ENCODE data around the gene TRIM66.

- TF ChIP-seq, protein P1, sequence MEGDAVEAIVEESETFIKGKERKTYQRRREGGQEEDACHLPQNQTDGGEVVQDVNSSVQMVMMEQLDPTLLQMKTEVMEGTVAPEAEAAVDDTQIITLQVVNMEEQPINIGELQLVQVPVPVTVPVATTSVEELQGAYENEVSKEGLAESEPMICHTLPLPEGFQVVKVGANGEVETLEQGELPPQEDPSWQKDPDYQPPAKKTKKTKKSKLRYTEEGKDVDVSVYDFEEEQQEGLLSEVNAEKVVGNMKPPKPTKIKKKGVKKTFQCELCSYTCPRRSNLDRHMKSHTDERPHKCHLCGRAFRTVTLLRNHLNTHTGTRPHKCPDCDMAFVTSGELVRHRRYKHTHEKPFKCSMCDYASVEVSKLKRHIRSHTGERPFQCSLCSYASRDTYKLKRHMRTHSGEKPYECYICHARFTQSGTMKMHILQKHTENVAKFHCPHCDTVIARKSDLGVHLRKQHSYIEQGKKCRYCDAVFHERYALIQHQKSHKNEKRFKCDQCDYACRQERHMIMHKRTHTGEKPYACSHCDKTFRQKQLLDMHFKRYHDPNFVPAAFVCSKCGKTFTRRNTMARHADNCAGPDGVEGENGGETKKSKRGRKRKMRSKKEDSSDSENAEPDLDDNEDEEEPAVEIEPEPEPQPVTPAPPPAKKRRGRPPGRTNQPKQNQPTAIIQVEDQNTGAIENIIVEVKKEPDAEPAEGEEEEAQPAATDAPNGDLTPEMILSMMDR (IDR thresholded peaks at IDR 0.05) = no peak
- no peak for TF ChIP-seq POLR2A (IDR thresholded peaks at IDR 0.05)
Measured at GRCh38 chr11:8705146-8705545, 22.7 kb upstream of the TRIM66 start.
